Cerebellar cortex (tissue), 1 donor: ENCODE data around the gene FAAP100.
A peak's percentile ranks its signal among the peaks of the same experiment; 100 is the strongest.

Experiments
- DNase-seq: peaks from one replicate; pipeline ENCODE4 v3.0.0-alpha.2; 2015; ENCODE audit warnings: low spot score

Gene FAAP100

DNA sequence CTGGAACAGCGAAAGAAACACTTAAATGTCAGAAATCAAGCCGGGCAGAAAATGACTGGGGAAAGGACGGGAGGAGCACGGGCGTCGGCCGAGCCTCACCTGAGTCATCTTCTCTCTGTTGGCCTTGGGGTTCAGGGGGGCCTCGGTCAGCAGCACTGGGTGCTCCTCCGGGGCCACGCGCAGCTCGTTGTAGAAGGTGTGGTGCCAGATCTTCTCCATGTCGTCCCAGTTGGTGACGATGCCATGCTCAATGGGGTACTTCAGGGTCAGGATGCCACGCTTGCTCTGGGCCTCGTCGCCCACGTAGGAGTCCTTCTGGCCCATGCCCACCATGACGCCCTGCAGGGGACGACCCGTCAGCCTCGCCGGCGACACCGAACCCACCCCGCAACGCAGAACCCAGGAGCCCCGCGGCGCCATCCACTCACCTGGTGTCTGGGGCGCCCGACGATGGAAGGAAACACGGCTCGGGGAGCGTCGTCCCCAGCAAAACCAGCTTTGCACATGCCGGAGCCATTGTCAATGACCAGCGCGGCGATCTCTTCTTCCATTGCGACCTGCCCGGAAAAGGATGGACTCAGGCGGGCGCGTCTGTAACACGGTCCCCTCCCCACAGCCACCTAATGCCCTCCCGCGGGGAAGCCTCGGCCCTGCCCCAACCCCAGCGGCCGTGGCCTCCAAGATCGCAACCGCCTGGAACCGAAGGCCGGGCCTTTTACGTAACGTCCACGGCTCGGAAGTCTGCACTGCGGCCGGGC, 40.2 kb downstream of the FAAP100 start:
- DNase-seq: no peak

- DNase-seq: no peak
These were observed 40.7 kb downstream of the FAAP100 start for GRCh38 chr17:81511554-81511803.

DNA sequence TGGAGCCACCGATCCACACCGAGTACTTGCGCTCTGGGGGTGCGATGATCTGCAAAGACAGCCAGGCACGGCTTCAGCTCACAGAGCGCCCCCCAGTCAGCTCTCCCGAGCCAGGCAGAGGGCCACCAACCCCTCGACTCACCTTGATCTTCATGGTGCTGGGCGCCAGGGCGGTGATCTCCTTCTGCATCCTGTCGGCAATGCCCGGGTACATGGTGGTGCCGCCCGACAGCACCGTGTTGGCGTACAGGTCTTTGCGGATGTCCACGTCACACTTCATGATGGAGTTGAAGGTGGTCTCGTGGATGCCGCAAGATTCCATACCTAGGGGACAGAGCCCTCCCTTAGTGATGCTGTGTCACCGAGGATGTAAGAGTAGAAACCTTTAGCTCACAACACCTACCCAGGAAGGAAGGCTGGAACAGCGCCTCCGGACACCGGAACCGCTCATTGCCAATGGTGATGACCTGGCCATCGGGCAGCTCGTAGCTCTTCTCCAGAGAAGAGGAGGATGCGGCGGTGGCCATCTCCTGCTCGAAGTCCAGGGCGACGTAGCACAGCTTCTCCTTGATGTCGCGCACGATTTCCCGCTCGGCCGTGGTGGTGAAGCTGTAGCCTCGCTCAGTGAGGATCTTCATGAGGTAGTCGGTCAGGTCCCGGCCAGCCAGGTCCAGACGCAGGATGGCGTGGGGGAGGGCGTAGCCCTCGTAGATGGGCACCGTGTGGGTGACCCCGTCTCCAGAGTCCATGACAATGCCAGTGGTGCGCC, 41.2 kb downstream of the FAAP100 start:
- DNase-seq: no peak

DNA sequence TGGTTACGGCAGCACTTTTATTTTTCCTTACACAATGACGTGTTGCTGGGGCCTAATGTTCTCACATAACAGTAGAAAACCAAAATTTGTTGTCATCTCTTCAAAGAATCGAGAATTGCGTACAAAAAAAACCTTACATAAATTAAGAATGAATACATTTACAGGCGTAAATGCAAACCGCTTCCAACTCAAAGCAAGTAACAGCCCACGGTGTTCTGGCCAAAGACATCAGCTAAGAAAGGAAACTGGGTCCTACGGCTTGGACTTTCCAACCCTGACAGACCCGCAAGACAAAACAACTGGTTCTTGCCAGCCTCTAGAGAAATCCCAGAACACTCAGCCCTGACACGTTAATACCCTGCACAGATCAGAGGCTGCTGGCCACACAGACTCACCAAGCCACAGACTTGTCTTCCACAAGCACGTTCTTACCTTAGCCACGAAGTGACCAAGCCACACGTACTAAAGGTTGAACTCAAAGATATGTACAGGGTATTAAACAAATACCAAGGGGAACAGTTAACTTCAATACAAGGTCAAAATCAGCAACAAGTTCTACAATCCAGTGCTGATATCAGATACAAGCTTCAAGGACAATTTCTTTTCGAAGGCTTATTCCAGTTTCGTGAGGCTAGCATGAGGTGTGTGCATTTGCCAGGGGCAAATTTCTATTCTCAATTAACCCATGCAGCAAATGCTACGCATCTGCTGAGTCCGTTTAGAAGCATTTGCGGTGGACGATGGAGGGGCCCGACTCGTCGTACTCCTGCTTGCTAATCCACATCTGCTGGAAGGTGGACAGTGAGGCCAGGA, 42.0 kb downstream of the FAAP100 start:
- DNase-seq: no peak

- peak; percentile 63 for DNase-seq
These were observed 42.8 kb downstream of the FAAP100 start for GRCh38 chr17:81509207-81509971.

DNA sequence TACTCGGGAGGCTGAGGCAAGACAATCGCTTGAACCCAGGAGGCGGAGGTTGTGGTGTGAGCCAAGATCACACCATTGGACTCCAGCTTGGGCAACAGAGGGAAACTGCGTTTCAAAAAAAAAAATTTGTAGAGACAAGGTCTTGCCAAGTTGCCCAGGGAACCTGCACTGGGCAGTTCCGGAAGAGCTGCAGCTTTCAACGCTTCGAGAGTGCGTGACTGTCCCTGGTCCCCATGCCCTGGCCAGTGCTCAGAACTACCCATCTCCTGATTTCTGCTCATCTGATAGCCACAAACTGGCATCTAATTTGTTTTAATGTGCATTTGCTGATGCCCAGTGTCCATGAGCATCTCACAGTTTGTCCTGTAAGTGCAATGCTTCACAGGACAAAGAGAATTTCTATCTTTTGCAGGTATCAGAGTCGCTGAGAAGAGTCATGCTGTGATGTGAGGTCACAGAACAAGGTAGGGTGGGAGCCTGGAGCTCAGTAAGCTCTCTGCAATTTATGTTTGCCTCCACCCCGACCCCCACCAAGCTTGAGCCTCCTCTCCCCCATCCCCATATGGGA, 43.4 kb downstream of the FAAP100 start:
- DNase-seq: peak; percentile 63

DNA sequence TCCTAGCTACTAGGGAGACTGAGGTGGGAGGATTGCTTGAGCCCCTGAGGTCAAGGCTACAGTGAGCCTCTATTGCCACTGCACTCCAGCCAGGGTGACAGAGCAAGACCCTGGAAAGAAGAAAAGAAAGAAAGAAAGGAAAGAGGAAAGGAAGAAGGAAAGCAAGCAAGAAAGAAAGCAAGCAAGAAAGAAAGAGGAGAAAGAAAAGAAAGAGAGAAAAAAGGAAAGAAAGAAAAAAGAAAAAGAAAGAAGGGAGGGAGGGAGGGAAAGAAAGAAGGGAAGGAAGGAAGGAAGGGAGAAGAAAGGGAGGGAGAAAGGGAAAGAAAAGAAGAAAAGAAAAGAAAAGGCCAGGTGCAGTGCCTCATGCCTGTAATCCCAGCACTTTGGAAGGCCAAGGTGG, 48.5 kb downstream of the FAAP100 start:
- no peak for DNase-seq

- no peak for DNase-seq
These were observed 49.6 kb downstream of the FAAP100 start for GRCh38 chr17:81502471-81503017.

DNA sequence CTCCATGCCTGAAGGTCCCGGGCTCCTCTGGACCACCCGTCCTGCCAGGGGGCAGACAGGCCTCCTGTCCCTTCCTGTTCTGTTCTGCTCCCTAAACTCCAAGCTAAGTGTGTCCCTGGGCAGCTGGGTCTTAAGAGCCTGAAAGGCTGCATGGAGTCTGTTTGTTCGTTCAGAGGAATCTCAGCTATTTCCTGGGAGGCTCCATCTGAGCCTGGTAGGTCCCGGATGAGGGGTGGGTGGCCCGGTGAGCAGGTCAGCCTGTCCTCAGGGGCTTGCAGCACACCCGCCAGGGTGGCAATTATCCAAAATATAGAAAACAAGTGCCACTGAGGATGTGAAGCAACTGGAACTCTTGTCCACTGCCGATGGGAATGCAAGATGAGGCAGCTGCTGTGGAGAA, 52.1 kb downstream of the FAAP100 start:
- DNase-seq: no peak

DNA sequence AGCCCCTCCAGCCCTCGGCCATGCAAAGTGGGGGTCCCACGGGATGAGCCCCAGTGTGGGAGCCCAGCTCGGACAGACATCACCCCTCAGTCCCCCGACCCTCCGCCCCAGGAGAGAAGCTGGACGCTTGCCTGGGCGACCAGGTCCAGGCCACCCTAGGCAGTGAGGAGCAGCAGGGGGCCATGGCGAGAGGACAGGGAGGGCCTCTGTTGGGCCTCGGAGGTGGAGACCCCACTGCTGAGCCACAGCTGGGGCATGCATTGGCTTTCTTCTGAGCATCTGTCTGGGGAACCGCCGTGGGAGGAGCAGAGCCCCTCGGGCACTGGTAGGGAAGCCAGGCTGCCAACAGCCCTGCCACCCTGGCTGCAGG, 52.6 kb downstream of the FAAP100 start:
- DNase-seq: no peak

GRCh38 chr17:81498953-81499600, 53.1 kb downstream of the FAAP100 start:
- DNase-seq: no peak

DNA sequence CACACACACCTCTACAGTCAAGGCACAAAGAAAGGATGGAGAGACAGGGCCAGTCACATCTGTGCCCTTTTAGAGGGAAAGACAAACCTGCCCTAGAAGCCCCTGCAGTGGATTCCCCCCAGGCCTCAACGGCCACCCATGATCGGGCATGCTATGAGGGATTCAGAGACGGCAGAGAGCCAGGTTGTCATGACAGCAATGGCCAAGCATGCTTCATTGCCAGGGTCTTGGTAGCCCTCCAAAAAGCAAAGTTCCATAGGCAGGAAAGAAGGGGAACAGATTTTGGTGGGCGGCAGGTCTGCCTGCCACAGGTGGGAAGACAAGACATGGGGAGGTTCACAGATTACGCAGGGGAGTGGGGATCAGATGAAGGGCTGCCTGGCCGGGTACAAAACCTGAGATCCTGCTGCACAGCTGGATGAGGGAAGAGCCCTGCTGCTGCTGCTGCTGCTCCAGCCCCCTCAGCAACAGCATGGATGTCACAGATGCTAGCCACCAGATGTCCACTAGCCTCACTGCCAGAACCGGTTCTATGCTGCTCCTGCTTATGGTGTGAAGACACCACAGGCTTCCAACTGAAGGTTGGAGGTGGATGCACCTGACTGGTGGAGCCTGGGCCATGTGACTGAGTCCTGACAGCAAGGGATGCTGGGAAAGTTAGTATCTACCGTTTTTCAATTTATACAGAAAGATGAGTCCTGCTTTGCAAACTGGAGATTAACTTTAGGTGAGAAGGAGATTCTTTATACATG, 57.4 kb downstream of the FAAP100 start:
- DNase-seq: peak; percentile 43

DNA sequence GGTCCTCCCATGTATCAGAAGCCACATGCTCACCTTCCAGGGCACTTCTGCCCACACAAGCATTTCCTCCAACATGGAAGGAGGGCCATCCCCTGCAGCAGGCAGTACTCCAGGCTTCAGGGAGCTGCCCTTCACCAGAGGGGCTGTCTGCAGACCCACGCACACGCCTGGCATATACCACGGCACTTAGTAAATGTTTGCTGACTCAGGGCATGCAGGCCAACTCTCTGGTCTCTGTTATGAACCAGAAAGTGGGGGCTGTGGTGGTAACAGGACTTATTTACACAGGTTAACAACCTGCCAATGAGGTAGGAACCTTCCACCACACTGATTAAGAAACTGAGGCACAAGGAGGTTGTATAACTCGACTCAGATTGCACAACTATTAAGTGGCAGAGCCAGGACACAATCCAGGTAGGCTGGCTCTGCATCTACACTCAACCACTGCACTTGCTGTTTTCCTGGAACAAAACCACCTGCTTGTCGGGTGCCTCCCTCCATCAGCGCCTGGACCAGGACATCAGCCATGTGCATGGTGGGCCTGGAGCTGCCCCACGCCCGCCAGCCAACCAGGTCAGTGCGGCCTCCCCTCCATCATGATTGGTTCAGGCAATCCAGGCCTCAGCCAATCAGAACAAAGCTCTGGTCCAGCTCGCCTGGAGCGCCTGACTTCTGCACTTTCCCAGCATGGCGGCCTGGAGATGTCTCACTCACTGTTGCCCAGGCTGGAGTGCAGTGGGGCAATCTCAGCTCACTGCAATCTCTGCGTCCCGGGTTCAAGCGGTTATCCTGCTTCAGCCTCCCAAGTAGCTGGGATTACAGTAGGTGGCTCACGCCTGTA, 58.7 kb downstream of the FAAP100 start:
- DNase-seq: peak; percentile 43

GRCh38 chr17:81492706-81493105, 59.4 kb downstream of the FAAP100 start:
- no peak for DNase-seq

GRCh38 chr17:81492202-81492601, 60.0 kb downstream of the FAAP100 start:
- DNase-seq: no peak

DNA sequence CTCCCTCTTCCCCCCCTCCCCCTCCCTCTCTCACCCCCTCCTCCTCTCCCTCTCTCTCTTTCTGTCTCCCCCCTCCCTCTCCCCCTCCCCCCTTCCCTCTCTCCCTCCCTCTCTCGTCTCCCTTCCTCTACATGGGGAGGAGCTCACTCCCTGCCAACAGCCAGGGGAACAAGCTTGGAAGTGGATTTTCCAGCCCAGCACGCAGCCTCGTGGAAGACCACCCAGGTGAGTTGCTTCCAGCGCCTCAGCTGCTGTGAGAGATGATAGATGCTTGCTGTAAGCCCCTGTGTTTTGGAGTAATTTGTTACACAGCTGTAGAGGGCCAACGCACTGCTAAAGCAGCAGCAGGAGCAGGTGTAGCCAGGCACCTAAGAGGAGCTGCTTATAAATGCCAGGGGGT, 60.4 kb downstream of the FAAP100 start:
- no peak for DNase-seq

- DNase-seq: no peak
These were observed 61.0 kb downstream of the FAAP100 start for GRCh38 chr17:81491181-81491581.

GRCh38 chr17:81489998-81490992, 61.9 kb downstream of the FAAP100 start:
- no peak for DNase-seq
